NCI-H524 treated with DMSO at 0.1 percent for 48 hours (cell line): ENCODE measurements around the gene TMEM239.
"Not testable (repeated sequence)": the region's sequence is repeated elsewhere in the genome, so short reads cannot be mapped to it uniquely, and the experiment has no call there.

Source experiments
- DNase-seq: peaks from one replicate; lab custom pipeline; 2025; lab: John Stamatoyannopoulos, UW

TMEM239 gene

GRCh38 chr20:2799688-2800520 is 16.3 kb upstream of the TMEM239 start:
- DNase-seq, result no peak

GRCh38 chr20:2800521-2801285 is 15.5 kb upstream of the TMEM239 start, which contains the start of gene CPXM1:
Gene CPXM1 (minus strand): TSS chr20:2800627. CDS start chr20:2800572, 55 bp downstream.
- no peak for DNase-seq

GRCh38 chr20:2801286-2801728 is 14.9 kb upstream of the TMEM239 start:
- DNase-seq, result no peak

DNA sequence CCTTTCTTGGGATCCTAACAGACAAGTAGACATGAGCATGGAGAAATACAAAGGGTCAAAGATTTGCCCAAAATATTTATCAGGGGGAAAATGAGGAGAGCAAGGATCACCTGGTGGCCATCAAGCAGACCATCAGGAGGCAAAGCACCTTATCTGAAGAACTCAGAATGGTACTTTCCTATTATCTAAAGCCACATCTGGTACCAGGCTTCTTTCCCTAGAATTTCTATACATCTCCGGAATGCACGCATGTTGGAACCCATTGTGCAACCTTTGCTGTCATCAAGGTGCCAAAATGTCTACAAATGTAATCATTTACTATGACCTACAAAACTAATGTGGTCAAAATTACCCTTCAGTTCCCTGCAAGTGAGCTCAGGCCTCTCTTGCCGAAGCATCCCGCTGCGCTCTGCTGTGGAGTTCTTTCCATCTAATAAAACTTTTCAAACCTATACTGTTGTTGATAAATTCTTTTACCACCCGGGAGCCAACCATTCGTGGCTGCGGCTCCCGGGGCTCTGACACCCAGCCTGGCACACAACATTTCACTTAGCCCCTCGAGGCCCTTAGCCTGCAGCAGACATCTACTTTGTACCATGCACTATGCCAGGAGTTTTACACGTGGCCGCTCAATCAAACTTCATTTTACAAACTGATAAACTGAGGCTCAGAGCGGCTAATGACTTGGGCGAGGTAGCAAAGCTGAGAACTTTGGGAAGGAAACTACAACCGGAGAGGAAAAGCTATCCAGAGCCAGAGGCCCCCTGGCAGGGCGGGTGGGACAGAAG is 11.9 kb upstream of the TMEM239 start:
- DNase-seq, result no peak

GRCh38 chr20:2804852-2805688 is 11.1 kb upstream of the TMEM239 start:
- DNase-seq, result no peak

DNA sequence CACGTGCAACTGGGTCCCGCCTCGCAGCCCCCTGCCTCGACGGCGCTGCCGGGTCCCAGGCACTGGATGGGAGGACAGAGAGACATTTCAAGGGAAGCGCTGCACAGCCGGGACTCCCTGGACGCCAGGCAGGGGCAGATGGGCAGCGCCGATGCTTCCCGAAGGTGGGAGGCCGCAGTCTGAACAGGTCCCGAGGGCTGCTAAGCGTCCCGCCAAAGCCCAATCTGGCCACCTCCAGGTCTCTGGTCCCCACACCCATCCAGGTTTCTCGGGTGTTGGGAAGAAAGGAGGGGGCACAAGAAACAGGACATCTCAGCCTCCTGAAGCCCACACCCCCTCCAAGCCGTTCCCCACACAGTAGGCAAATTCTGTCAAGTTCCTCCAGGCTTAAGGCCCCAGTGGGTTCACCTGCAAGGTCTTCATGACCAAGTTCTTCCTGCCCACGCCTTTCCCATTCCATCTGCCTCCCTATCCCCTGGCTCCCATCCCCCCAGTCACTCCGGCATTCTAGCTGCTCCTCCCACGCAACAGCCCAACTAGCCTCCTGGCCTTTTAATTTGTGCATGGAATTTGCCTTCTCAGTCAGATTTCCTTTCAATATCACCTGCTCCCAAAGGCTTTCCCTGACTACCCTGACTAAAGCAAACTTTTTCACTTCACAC is 10.3 kb upstream of the TMEM239 start:
- no peak for DNase-seq

DNA sequence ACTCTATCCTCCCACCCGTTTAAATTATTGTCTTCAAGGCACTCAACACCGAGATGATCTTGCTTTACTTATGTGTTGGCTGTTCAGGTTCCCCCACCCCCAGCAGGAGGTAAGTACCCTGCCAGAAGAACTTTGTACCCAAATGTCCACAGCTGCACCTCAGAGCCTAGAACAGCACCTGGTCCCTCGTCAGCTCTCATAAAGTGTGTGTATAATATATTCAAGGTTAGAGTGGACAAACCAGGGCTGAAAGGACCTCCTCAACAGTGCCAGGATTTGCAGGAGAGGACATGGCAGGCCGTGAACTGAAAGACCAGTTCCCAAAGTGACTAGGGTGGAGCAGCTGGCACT is 9.8 kb upstream of the TMEM239 start:
- no peak for DNase-seq

DNA sequence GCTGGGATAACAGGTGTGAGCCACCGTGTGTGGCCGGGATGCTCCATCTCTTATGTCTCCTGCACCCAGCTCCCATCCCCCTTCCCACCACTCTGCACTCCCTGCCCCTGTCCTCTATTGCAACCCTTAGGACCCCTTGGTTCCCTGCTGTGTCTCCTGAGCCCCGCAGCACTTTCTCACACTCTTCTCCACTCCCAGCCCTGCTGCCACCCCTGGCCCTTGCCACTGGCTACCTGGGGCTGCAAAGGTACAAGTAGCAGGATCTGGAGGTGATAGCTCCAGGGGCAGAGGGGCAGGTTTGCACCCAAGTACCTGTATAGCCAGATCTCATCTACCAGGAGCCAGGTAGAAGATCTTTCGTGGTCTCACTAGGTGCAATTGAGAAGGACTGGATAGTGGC is 9.1 kb upstream of the TMEM239 start:
- no peak for DNase-seq

DNA sequence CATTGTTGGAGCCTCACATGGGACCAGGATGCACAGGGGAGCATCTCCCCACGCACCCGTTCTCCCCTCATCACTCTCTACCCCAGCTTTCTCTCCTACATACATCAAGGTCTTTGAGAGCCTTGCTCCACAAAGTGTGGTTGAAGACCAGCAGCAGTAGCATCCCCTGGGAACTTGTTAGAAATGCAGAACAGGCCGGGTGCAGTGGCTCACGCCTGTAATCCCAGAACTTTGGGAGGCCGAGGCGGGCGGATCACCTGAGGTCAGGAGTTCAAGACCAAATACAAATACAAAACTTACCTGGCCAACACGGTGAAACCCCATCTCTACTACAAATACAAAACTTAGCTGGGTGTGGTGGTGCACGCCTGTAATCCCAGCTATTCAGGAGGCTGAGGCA is 8.2 kb upstream of the TMEM239 start:
- DNase-seq, result not testable (repeated sequence)

DNA sequence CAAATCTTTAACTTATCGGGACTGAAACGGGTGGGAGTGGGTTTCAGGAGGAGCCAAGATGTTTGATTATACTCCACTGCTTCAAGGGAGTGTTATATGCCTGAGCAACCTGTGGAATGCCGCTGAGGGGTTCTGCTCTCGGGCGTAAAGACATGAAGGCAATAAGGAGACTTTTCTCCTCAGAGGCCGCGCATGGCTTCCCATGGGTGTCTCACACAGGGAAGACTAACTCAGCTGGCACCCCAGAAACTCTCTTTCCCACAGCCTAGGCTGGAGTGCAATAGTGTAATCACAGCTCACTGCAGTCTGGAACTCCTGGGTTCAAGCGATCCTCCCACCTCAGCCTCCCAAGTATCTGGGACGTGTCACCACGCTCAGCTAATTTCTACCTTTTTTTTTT is 6.5 kb upstream of the TMEM239 start:
- no peak for DNase-seq

DNA sequence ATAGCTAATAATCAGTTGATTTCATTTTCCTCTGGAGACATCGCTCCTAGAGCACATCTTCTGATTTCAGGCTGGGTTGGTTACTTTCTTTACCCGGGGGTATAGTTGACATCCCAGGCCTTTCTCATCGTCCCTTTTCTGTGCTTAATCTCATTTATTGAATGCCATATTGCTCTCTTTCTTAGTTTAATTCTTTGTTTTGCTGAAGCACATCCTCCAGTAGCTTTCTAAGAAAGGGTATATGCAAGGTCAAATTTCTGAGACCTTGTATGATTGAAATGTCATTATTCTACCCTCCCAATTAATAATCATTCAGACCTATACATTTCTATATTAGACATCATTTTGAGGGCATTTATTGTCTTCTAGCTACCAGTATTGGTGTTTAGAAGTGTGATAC is 4.0 kb upstream of the TMEM239 start:
- DNase-seq, result no peak

DNA sequence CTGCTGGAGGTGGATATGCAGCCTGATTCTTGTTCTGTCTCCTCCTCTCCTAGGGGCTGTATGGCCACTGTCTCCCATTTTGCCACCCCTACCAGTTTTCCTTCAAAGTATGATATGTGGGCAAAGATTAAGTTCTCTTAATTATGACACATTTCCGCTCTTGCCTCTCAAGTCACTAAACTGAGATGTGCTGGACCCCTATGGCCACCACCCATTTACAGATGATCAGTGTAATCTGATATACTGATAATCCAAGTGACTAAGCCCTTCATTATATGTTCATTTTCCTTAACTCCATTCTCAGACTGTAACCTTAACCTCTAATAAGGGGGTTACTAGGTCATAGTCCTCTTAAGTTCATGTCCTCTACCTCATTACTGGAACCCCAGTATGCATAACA is 2.1 kb upstream of the TMEM239 start:
- DNase-seq, result peak; percentile 62

- DNase-seq, result peak; percentile 94
These were observed 1.5 kb upstream of the TMEM239 start, which contains the start of gene C20orf141 for GRCh38 chr20:2814587-2815051. Gene C20orf141 (plus strand): TSS chr20:2814987. CDS start chr20:2815185, 198 bp downstream.

GRCh38 chr20:2815242-2815900 is 793 bp upstream of the TMEM239 start:
- no peak for DNase-seq

DNA sequence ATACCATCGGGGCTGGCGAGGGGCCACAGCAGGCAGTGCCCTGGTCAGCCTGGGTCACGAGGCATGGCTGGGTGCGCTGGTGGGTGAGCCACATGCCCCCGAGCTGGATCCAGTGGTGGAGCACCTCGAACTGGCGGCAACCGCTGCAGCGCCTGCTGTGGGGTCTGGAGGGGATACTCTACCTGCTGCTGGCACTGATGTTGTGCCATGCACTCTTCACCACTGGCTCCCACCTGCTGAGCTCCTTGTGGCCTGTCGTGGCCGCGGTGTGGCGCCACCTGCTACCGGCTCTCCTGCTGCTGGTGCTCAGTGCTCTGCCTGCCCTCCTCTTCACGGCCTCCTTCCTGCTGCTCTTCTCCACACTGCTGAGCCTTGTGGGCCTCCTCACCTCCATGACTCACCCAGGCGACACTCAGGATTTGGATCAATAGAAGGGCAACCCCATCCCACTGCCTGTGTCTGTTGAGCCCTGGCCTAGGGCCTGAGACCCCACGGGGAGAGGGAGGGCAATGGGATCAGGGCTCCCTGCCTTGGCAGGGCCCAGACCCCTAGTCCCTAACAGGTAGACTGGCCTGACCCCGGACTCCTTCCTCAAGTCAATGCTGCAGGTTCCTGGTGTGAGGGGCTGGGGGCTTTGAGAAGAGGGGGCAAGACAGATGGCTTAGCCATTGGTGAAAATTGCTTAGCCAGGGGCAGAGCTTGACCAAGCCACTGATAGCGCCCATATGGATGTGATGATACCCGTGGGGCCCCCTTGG is 598 bp downstream of the TMEM239 start:
- no peak for DNase-seq

GRCh38 chr20:2817341-2817726 is 1.2 kb downstream of the TMEM239 start:
- DNase-seq, result no peak

GRCh38 chr20:2817891-2818595 is 1.9 kb downstream of the TMEM239 start:
- DNase-seq, result no peak

- DNase-seq, result no peak
These were observed 4.1 kb downstream of the TMEM239 start for GRCh38 chr20:2820084-2820895.
